Activated effector memory CD4-positive, alpha-beta T cell treated with Interleukin-2 at 50 U/mL for 16 hours (primary cell): ENCODE results near the gene EIF2AK3.
"Not testable (repeated sequence)": the region's sequence is repeated elsewhere in the genome, so short reads cannot be mapped to it uniquely, and the experiment has no call there.

Experiments
- DNase-seq: peaks from one replicate; pipeline ENCODE4 v3.0.0-alpha.2; 2020

Gene EIF2AK3

DNA sequence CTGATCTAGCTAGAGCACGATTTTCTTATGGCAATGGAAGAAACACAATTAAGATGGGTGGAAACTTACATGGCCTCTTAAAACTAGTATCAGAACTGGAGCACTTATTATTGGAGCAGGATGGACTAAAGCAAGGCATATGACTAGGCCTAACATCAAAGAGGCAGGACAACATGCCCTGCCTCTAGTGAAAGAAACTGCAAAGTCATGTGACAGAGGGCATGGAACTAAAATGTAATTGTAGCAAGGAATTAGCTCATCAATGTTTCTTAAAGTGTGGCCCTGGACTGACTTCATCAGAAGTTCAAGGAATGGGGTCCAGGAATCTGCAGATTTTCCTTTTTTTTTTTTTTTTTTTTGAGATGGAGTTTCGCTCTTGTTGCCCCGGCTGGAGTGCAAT lies 5.3 kb upstream of the EIF2AK3 start:
- DNase-seq: no peak

DNA sequence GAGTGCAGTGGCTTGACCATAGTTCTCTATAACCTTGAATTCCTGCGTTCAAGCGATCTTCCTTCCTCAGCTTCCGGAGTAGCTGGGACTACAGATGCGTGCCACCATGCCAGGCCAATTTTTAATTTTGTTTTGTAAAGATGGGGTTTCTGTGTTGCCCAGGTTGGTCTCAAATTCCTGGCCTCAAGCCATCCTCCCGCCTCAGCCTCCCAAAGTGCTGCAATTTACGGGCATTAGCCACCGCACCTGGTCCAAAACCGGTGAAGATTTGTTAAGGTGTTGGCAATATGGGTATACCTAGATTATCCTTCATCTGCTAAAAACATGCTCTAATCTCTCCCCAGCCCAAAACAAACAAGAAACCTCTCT lies 1.3 kb upstream of the EIF2AK3 start:
- DNase-seq: no peak

DNA sequence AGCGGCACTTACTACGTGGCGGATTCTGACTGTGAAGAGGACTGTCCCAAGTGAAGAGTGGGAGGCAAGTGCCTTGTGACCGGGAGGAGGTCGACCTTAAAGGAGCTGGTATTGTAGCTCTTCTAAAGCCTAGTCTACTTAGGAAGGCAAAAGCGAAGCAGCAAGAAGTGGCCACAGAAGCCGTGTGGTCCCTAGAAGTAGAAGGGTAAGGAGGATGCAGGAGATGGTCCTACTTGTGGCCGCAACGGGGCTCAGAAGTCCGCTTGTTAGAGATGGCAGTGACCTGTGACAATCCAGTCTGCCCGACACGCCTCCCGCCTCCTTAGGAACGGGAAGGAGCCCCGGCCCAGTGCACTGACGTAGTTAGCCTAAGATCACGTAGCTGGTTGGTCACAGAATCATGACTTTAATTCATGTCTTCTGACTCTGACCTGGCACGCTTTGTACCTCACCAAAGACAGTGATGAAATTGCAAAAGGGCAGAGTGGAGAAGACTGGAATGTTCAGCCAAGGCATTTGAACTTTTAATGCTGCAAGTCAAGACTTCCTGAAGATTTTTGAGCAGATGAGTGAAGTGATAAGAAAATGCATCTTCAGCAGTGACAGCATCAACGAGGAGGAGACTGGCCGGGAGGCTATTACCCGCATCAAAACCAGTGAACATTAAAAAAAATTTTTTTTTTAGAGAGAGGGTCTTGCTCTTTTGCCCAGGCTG lies 749 bp upstream of the EIF2AK3 start:
- peak; percentile 62 for DNase-seq

DNA sequence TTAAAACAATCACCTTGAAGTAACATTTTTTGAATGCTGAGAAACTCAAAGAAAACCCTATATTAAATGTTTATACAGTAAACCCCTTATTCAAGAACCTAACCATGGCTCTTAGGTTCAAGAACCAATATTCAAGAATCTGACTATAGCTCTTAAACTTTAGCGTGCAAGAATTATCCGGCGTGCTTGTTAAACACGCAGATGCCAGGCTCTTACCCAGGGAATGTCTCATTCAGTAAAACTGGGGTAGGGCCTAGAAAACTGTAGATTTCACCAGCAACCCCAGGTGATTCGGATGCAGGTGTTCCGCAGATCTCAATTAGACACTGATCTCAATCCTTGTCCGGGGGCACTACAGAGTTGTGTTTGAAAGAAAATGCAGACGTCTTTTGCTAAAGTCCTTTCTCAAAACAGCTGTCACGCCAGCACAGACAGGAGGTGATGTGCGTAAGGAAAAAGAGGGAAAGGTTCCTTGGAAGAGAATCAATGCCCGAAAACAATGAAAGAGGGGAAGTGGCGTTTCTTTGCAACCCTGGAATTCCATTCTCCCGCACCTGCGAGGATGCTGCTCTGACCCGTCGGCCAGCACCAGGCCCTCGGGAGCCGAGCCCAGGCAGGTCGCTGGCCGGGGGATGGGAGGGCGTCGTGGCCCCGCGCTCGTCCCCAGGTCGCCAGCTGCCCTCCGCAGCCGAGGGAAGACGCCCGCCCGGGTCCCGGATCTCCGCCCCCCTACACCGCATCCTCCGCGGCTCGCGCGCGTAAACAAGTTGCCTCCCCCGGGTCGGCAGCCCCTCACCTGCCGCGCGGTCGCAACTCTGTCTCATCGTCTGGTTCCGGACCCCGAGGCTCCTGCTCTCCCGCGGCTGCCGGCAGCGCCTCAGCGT lies 851 bp downstream of the EIF2AK3 start:
- peak; percentile 52 for DNase-seq

DNA sequence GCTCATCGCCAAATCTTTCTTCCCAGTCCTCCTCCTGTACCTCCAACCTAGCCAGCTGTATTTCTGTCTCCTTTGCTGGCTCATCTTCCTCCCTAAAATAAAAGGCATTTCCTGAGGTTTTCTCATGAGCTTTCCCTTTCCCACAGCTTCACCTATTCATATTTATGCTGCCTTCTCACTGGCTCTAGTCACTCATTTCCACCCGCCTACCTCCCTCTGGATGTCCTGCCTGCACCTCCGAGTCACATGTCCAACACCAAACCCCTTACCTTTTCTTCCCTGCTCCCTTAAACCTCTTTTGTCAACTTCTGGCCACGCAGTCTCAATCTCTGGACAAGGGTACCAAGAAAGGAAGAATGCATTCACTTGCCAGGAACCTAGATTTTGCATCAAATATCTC lies 2.8 kb downstream of the EIF2AK3 start:
- DNase-seq: no peak

DNA sequence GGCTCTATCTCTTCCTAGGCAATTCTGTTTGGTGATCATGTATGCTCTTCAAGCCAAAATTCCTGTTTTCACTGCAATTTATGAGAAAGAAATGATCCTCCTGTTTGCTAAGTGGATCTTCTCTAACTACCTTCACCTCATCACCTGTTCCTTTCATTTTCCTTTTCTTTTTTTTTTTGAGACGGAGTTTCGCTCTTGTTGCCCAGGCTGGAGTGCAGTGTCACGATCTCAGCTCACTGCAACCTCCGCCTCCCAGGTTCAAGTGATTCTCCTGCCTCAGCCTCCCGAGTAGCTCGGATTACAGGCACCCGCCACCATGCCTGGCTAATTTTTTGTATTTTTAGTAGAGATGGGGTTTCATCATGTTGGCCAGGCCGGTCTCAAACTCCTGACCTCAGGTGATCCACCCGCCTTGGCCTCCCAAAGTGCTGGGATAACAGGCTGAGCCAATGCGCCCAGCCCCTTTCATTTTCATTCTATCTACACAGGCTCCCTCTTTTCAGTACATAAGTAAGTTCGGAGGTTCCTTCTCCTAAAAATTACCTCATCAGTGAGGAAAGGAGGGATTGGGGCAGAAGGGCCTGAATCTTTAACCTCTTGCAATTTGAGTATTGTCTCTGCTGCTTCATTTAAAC lies 3.3 kb downstream of the EIF2AK3 start:
- not testable (repeated sequence) for DNase-seq

DNA sequence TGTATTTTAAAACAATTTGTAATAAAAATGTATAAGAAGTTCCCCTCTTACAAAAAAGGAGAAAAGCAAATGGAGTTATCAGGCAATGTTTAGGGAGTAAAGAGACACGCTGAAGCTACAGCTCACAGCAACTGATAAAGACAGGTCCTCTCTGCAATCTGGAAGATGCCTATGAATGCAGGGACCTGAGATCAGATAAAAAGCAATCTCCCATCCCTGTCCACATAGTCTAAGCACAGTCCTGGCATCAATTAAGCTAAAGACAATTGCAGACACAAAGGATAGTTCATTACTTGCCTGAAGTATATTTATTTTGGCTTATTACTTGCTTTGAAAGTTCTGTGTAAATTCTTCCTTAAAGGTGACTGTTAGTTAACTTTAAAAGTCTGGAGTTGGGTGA lies 5.0 kb downstream of the EIF2AK3 start:
- DNase-seq: no peak

DNA sequence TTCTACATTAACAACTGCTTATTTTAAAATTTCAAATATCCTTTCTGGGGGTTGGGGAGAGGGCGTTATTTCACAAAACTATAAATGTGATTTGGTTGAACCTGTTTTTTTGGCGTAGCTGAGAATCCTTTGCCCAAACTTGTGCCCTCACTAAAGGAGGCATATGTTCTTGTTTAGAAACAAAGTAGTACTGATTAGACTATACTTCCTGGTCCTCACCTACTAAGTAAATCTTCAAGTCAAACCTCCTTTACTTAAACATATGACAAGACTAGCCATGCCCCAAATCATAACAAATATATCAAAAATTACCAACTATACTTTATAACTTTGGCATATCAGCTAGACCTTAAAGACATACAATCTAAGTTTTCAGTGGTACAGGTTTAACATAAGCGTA lies 5.8 kb downstream of the EIF2AK3 start:
- no peak for DNase-seq

DNA sequence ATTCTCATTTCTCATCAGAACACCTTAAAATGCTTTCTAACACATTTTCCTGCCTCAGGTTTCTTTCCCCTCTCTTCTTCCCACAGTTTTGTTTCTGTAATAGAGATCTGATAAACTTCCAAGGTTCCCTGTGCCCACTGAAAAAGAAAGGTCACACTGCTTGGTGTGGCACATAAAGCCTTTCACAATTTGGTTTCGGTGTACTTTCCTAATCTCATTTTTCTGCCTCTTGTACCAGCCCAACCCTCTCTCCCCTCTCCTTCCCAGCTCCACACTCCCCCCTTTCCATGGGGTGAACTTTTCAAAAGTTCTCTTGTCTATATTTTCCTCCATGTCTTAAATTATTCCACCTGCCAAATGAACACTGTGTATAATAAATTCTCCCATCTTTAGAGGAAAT lies 7.2 kb downstream of the EIF2AK3 start:
- no peak for DNase-seq

DNA sequence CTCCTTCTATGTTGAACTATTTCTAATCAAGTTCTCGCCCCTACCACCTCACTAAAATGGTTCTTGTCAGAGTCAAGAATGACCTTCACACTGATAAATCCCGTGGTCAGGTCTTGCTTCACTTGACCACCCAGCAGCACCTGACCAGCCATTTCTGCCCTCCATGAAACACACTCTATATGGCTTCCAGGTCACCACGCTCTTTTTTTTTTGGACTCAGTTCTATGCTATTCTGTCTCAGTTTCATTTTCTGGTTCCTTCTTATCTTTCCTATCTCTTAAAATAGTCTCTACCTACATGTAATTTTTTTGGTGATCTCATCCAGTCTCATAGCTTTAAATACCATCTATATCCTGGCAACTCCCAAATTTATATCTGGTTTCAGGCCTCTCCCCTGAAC lies 11.4 kb downstream of the EIF2AK3 start:
- no peak for DNase-seq

DNA sequence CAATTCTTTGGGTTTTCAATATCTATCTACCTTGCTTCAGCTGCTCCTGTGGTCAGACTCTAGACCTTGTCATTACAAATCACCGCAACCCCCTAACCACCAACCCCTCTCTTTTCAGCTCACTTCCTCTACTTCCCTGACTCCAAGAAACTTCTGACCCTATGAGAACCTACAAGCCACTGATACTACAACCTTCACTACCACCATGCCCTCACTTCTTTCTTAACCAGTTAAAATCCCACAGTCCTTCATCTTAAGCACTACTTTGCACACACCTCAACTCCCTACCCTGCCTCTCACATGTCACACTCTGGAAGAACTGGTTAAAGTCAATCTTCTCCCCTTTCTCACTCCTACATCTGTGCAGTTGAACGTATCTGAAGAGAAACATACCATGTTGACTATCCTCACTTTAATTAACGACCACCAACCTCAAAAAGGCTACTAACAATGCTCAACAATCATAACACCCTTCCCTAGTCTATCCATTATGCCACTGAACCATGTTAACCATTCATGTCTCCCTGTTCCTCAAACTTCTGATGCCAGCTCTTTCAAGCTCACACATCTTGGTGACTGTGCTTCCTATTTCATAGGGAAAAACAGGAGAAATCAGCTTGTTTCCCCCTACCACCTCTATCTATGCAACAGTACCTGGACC lies 12.6 kb downstream of the EIF2AK3 start:
- DNase-seq: no peak

DNA sequence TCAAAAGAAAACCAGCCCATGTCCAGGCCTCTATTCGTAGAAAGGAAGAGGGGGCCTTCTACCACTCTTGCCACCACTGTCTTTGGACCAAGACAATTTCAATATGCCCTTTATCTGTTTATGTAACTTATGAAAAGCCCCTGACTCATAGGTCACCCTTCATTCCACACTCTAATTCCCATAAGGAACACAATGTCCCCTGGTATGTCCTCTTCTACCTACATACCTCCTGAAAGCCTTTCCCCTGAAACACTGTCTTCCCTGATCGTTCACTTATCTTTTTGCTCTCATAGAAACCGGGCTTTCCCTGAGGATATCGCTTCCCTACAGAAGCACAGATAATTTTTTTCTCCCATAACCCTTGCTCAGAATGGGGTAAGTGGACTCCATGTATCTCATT lies 13.3 kb downstream of the EIF2AK3 start:
- DNase-seq: no peak

DNA sequence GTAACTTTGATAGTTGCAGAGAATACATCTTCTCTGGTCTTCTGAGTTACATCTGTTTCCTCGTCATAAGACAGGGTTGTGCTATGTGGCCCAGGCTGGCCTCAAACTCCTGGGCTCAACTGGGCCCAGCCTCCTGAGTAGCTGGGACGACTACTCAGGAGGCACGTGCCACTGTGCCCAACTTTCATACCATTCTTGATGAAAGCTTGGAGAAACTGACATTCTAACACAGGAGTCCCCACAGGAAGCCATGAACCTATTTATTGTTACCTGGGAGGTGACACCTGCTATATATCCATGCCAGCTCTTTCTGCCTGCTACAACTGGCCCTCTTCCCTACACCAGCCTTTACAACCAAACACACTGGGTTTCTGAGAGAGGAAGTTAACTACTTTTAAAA lies 19.1 kb downstream of the EIF2AK3 start:
- DNase-seq: no peak

DNA sequence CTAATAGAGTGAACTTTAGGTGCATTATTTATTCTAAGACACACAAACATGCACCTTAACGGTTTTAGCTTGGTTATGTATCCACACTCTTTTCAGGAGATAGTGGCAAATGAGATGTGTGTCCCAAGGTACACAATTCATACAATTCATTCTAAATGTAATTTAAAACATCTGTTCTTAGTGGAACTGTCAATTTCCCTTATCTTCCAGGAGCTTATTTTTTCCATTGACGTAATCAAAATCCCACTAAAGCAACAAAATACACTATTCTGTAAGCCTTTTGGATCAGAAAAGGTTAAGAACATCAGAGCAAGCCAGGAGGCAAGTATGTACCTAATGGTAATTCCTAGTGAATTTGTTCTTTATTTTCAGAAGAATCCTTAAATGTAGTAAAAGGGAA lies 19.8 kb downstream of the EIF2AK3 start:
- DNase-seq: no peak

DNA sequence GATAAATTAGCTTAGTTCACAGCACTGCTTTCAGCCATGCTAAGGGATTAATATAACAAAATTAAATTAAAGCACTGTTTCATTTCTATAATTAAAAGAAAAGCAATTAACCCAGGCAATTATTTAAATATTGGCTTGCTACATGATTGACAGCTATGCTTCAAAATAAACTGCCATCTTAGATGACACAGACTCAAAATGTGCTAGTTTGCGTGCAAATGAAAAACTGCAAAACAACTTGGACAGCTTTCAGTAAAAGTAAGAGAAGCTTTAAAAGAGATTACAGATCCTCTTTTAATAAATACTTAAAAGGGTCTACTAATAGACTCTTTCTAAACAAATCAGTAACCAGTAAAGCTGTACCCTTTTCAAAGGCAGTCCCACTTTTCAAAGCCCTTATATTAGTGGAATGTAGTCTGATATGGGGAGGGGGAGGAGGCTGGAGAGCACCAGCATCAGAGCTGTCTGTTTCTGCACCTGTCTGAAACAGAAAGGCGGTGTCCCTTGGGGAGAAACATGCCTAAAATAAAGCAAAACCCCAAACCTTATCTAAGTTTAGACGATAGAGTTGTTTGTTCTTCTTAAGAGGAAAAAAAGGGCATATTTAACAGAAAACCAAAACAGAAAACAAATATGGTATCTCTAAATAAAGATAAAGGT lies 20.8 kb downstream of the EIF2AK3 start:
- DNase-seq: no peak

DNA sequence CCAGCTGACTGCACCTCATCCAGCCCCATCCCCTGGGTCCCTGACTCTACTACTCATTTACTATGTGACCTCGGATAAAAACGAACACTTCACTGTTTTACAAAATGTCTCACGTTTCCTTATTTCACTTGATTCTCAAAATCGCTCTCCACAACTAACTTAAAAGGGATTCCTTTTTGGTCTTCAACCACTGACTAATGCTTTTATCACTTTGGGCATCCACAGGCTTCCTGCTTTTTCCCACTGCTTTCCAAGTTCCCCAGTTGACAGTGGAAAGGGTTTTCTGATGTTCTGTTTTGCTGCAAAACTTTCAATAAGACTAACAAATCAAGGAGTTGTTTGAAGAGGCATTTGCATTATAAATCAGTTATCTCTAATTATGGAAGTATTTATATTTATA lies 24.1 kb downstream of the EIF2AK3 start:
- no peak for DNase-seq

DNA sequence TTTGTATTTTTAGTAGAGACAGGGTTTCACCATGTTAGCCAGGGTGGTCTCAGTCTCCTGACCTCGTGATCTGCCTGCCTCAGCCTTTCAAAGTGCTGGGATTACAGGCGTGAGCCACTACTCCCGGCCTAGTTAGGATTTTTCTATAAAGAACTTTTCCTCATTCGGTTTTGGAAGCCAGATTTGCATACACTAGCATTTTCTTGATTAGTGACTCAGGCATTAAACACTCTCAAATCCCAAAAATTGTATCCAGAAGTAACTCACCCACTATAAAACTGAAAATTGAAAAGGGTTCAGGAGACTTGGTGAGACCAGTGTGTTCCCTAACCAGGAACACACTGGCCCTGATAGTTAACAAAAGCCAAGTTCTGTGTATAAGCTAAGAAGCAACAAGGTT lies 25.2 kb downstream of the EIF2AK3 start:
- DNase-seq: no peak

DNA sequence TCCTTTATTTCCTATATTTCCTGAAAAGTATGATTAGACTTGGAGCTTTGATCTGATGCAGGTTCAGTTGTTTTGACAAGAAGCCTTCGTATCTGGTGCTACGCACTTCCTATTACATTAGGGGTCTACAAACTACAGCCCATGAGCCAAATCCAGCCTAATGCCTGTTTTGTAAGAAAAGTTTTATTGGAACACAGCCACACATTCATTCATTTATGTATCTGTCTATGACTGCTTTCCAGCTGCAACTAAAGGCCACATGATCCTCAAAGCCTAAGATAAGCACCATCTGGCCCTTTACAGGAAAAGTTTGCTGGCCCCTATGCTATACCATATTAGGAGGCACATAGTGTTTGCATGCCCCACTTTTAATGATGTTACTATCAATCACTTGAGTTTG lies 26.0 kb downstream of the EIF2AK3 start:
- DNase-seq: no peak

DNA sequence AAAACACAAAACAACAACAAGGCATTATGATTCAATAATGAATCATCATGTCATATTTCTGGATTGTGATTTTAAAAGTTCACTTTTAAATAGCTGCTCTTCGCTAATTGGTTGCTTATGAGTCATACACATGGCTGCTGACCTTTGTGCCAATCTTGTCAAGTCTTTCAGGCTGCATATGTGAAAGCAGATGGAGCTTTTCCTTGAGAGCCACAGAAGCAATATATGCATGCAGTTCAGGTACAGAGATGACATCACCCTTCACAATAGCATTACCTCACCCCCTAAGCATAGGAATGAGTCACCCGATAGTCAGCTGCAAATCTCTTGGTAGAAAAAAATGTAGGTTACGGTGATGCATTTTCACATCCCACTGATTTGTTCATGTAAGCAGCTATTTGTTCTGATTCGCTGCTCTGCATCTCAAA lies 27.2 kb downstream of the EIF2AK3 start:
- DNase-seq: peak; percentile 2

DNA sequence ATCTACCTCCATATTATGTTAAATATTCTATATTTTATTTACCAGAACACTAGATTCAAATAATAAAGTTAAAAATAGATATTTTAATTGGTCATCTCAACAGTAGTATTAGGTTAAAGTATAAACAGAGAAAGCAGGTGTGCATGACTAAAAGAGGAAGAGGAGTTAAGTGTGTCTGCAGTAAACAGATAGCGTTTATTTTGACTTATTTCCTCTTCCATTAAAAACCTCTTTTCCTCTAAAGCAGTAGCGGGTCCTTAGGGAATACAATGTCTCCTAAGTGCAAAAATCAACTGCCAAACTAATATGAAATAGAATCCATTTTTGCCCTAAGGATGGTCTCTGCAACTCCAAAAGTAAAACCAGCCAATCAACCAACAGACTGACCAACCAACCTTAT lies 27.7 kb downstream of the EIF2AK3 start:
- DNase-seq: no peak

DNA sequence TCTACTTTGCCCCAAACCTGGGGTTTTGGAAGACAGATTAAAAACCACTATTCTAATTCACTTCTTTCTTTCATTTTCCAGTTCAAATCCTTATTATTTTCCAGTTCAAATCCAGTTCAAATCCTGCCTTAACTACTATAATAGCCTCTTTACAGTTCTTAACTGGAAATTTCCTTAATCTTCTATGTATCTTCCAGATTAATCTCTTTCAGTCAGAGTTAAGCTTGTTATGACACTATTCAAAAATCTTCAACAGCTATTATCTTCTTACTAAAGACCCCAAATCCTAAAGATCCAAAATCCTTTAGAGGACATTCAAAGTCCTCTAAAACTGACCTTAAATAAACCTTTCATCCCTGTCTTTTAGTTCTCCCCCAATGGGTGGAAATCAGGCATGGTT lies 30.1 kb downstream of the EIF2AK3 start:
- no peak for DNase-seq

DNA sequence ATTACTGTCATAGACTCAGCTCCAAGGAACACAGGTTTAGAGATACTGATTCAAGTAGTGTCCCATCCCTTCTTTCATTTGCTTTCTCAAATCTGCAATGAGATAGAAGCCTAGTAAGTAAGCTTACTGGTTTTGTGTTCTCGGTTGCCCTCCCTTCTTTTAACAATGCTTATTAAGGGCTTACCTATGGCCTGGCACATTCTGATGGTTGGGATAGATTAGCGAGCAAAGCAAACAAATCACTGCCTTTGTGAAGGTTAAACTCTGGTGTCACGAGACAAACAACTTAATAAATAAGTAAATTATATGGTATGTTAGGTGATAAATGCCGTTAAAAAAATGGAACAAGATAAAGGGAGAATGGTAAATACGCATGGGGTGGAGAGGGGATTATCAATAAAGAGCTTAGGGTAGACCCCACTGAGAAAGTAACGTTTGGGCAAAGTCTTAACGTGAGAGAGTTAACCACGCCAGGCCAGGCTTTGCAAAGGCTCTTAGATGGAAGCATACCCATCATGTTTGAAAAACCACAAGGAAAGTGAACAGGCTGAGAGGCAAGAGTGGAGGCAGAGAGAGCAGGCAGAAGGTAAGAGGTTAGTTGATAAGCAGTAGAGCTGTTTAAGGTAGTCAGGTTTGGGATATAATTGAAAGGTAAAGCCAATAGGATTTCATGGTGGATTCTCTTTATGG lies 31.0 kb downstream of the EIF2AK3 start:
- DNase-seq: no peak
